ENCODE data around the gene LDB1.

- TF ChIP-seq CTCF (IDR thresholded peaks at IDR 0.05) (no peak), POLR2A (IDR thresholded peaks at IDR 0.05) (no peak), POLR2AphosphoS5 (IDR thresholded peaks at IDR 0.05) (no peak)
These were observed 19.3 kb upstream of the LDB1 start for GRCh38 chr10:102139281-102140110.

Measured in upper lobe of left lung (tissue), 4 donors.